Endothelial cell of umbilical vein (primary cell): Measurements from ENCODE around the gene METTL24. TPM values are rescaled to one million over a fixed set of nuclear protein-coding genes. Genes with fewer than 3 reads are reported as not detected.

Source experiments
- BruUV-seq: library from RNA; stranded (reverse); fragments of 400-500 nt; replicated peaks from 2 replicates; lab custom pipeline; 2021; lab: Mats Ljungman, UMichigan
- CTCF ChIA-PET: fragments of 300-600, 350-600 bp; sonication (Branson Sonifier 250); formaldehyde crosslinking; loops from one replicate; lab custom pipeline; 2021; ENCODE audit warnings: antibody characterized with exemption, inconsistent platforms; lab: Charles Lee
- POLR2A ChIA-PET: fragments of 300-600, 350-600 bp; sonication (Branson Sonifier 250); formaldehyde crosslinking; loops from one replicate; lab custom pipeline; 2021; ENCODE audit warnings: antibody characterized with exemption, inconsistent platforms; lab: Charles Lee
- DNase-seq: peaks from one replicate; pipeline ENCODE4 v3.0.0-alpha.2; 2011; ENCODE audit warnings: low read depth, low spot score
- FAIRE-seq: peaks from 2 replicates; lab custom pipeline; 2011; peaks lifted over from hg19 to GRCh38; lab: Jason Lieb, UNC
- H2AFZ ChIP-seq: 2 replicates; pipeline ENCODE4 v1.6.0; 2012; ENCODE audit warnings: low read depth, low read length, control low read depth, inconsistent platforms
- H3K27ac ChIP-seq: 2 replicates; pipeline ENCODE4 v1.5.1; 2011; ENCODE audit warnings: low read depth, mild to moderate bottlenecking, control low read depth, low read length, moderate library complexity; ENCODE audit not compliant: insufficient read depth
- H3K27me3 ChIP-seq, 2 experiments: 2 replicates each; pipeline versions ENCODE4 v1.6.0 to v1.6.1; 2011; ENCODE audit warnings: low read length in 2 of 2, mixed read lengths in 1 of 2; ENCODE audit not compliant: control insufficient read depth in 2 of 2, insufficient read depth in 2 of 2
- H3K36me3 ChIP-seq, 2 experiments: 2 replicates in 1 of 2; 3 replicates in 1 of 2; pipeline ENCODE4 v1.5.1; 2011; ENCODE audit warnings: low read length in 2 of 2, mild to moderate bottlenecking in 1 of 2, moderate library complexity in 1 of 2; ENCODE audit not compliant: control insufficient read depth in 2 of 2, insufficient read depth in 2 of 2; ENCODE audit errors: extremely low read depth in 1 of 2
- H3K4me1 ChIP-seq: 3 replicates; pipeline ENCODE4 v1.5.1; 2011; ENCODE audit warnings: mild to moderate bottlenecking, low read length; ENCODE audit not compliant: control insufficient read depth, insufficient read depth; ENCODE audit errors: extremely low read depth
- H3K4me2 ChIP-seq: 2 replicates; pipeline ENCODE4 v1.6.1; 2011; ENCODE audit warnings: low read length, control low read depth, mixed read lengths; ENCODE audit not compliant: insufficient read depth
- H3K4me3 ChIP-seq, 3 experiments: fragments of 200-600 bp in 1 of 3; sonication (generic), shearing (Covaris generic) in 1 of 3; replicated peaks in 1 of 3; 2 replicates each; pipeline ENCODE4 v1.5.1; 2011 to 2016; ENCODE audit warnings: control low read depth in 3 of 3, low read length in 3 of 3, mild to moderate bottlenecking in 2 of 3, inconsistent platforms in 1 of 3, low read depth in 1 of 3, moderate library complexity in 1 of 3; ENCODE audit not compliant: insufficient read depth in 1 of 3
- H3K79me2 ChIP-seq: 2 replicates; pipeline ENCODE4 v1.6.0; 2012; ENCODE audit warnings: low read length, inconsistent platforms; ENCODE audit not compliant: control insufficient read depth, insufficient read depth
- H3K9ac ChIP-seq: replicated peaks from 2 replicates; pipeline ENCODE3; 2011; ENCODE audit warnings: low read length, control low read depth; ENCODE audit not compliant: insufficient read depth; ENCODE audit errors: extremely low read depth
- H3K9me1 ChIP-seq: replicated peaks from 3 replicates; pipeline ENCODE4 v1.6.0; 2011; ENCODE audit warnings: mild to moderate bottlenecking, low read length; ENCODE audit not compliant: control insufficient read depth, insufficient read depth; ENCODE audit errors: extremely low read depth
- H3K9me3 ChIP-seq: replicated peaks from 2 replicates; pipeline ENCODE4 v1.5.1; 2012; ENCODE audit warnings: low read length, inconsistent platforms; ENCODE audit not compliant: control insufficient read depth, insufficient read depth
- H4K20me1 ChIP-seq: replicated peaks from 2 replicates; pipeline ENCODE3; 2011; ENCODE audit warnings: mild to moderate bottlenecking, low read length; ENCODE audit not compliant: control insufficient read depth, insufficient read depth; ENCODE audit errors: extremely low read depth
- EZH2 ChIP-seq: IDR thresholded peaks from 2 replicates; pipeline ENCODE4 v1.6.1; 2012; ENCODE audit warnings: borderline replicate concordance, low read depth, mild to moderate bottlenecking, moderate library complexity, low read length, inconsistent platforms; ENCODE audit not compliant: severe bottlenecking
- FOS ChIP-seq: IDR thresholded peaks from 2 replicates; pipeline ENCODE4 v1.6.1; 2011; ENCODE audit warnings: mild to moderate bottlenecking, low read length, moderate library complexity, borderline replicate concordance; ENCODE audit not compliant: insufficient read depth
- GATA2 ChIP-seq: IDR thresholded peaks from 2 replicates; pipeline ENCODE4 v1.7.0; 2011; ENCODE audit warnings: low read depth, mild to moderate bottlenecking, moderate library complexity, mixed read lengths, low read length; ENCODE audit not compliant: insufficient read length, insufficient read depth
- JUN ChIP-seq: IDR thresholded peaks from 2 replicates; pipeline ENCODE4 v1.6.1; 2011; ENCODE audit warnings: borderline replicate concordance, low read depth; ENCODE audit not compliant: insufficient read length, insufficient read depth
- MYC ChIP-seq: IDR thresholded peaks from one replicate; pipeline ENCODE4 v1.6.1; 2011; ENCODE audit warnings: mild to moderate bottlenecking, low read depth, low read length
- POLR2A ChIP-seq: IDR thresholded peaks from 2 replicates; pipeline ENCODE4 v1.6.1; 2012; ENCODE audit warnings: low read depth, mild to moderate bottlenecking, control low read depth, low read length
- POLR2AphosphoS5 ChIP-seq: IDR thresholded peaks from 2 replicates; pipeline ENCODE4 v1.6.1; 2012; ENCODE audit warnings: low read depth, mild to moderate bottlenecking, control low read depth, low read length, moderate library complexity; ENCODE audit not compliant: insufficient read depth
- dilution Hi-C: fragments of 300-500 bp; cut with MboI; formaldehyde crosslinking; loops from one replicate; pipeline ENCODE4 v1.15.0; 2019; ENCODE audit warnings: low sequenced_read_pairs; ENCODE audit not compliant: extremely low pct_ligation_motif_present
- intact Hi-C: fragments of 100-400 bp; cut with micrococcal nuclease; formaldehyde crosslinking; loops from one replicate; pipeline ENCODE4 v1.10.0; 2022
- polyA plus RNA-seq, 4 experiments: library from polyadenylated mRNA; depleted of rRNA in 3 of 4; stranded (reverse) in 3 of 4; unstranded in 1 of 4; fragments of >200 nt; gene quantifications; 2 replicates each; pipeline versions ENCODE4 v1.2.1 to v1.2.3, GENCODE V29; 2011 to 2012; ENCODE audit warnings: missing spikeins in 1 of 4
- total RNA-seq: library from RNA; stranded (reverse); gene quantifications from 2 replicates; pipeline ENCODE4 v1.2.3, GENCODE V29; 2021
- TF ChIP-seq, protein P1 (sequence below), 2 donors: IDR thresholded peaks; 1 replicate in 1 of 2; 2 replicates in 1 of 2; pipeline ENCODE4 v1.5.1; 2011; ENCODE audit warnings: low read length in 2 of 2, mild to moderate bottlenecking in 2 of 2, moderate library complexity in 2 of 2, control low read depth in 1 of 2, inconsistent platforms in 1 of 2, low read depth in 1 of 2; ENCODE audit not compliant: insufficient read depth in 1 of 2; ENCODE audit errors: extremely low read depth in 1 of 2
- TF ChIP-seq, protein P2 (sequence below): IDR thresholded peaks from 2 replicates; pipeline ENCODE4 v1.6.1; 2011; ENCODE audit not compliant: insufficient read depth, insufficient read length

METTL24 gene
- total and polyA plus RNA-seq, 2 donors (not counting 3 experiments of a cell fraction or from before 2014, with no cell fraction given) = not detected

DNA sequence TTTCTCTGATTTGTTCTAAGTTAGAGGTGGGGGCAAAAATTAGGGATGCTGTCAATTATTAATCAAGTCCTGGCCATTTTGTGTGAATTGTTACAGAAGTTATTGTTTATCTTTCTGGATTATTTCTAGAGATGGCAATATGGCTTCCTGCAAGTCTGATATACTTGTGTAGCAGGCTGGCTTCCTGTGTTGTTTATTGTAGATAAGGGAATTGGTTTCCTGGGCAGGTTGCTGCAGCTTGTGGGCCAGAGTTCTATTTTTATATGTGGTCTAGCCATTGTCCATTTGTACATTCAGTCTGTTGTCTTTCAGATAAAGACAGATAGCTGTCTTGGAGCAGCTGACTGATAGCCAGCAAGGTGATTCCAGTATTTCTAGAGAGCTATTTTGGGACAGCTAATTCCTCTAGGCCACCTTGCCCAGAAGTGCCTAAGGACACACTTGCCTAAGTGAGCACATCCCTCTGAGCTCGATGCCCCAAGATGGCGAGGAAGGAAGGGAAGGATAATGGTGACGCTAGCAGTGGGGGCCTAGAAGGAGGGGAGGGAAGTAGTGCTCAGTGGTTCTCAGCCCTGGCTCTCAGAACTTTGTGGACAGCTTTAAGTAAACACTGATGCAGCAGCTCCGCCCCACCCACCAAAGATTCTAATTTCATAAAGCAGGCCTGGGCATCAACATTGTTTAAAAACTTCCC, 31.7 kb upstream of the METTL24 start:
- intact Hi-C loops = loop anchor here (1.0 to 2.0 kb wide), 8 partner anchors 212 to 863 kb away; no protein-coding TSS in a partner anchor
- TF ChIP-seq POLR2AphosphoS5 (peak; percentile 80), GATA2 (peak; percentile 79), MYC (no peak)
- dilution Hi-C loops = no loop called here
- Histone ChIP-seq H3K9ac (no peak overlapping the region), H3K9me3 (no peaks in the 10 kb centered on the region), H3K4me1 (peaks cover 17% of the 10 kb centered on the region), H3K79me2 (no peaks in the 10 kb centered on the region), H3K27ac (peak overlapping the region; percentile 54), H3K4me3 (no peak overlapping the region), H3K36me3 (no peaks in the 10 kb centered on the region), H2AFZ (no peak overlapping the region), H3K4me2 (peak overlapping the region; percentile 13), H4K20me1 (no peaks in the 10 kb centered on the region), H3K27me3 (peaks cover 10 to 16% of the 10 kb centered on the region in 2 experiments), H3K9me1 (no peaks in the 10 kb centered on the region)
- BruUV-seq = no TSS peak
- CTCF ChIA-PET = interaction anchor here (0.8 to 9.2 kb wide), 18 partner anchors 10 to 863 kb away, joined by 3 to 192 read pairs (median 4); partner anchors contain the start of gene WASF1
- FAIRE-seq = peak; percentile 79
- peak; percentile 74 for DNase-seq
- POLR2A ChIA-PET = interaction anchor here (0.5 kb wide), 1 partner anchor 786 kb away, joined by 3 read pairs; no protein-coding TSS in a partner anchor

DNA sequence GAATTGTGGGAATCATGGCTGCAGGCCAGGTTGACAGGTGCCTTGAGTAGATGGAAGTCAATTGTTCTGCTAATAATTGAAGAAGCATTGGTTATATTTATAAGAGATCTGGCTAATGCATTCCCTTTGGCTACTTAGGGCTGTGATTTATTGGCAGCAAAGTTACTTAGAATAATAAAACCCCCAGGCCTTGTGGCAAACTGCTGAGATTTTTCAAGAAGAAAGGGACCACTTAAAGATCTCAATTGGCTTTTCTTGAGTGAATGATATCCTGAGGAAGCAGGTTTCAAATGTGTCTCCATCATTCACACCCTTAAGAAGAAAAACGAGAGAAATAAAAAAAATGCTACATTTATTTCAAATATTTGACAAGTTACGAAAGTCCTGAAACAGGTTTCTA, 29.8 kb upstream of the METTL24 start:
- no peak for DNase-seq
- dilution Hi-C loops = no loop called here
- no peaks in the 10 kb centered on the region for H3K36me3 ChIP-seq
- H3K9me1 ChIP-seq = no peaks in the 10 kb centered on the region
- H3K4me3 ChIP-seq = no peak overlapping the region
- no peak overlapping the region for H2AFZ ChIP-seq
- no peaks in the 10 kb centered on the region for H3K79me2 ChIP-seq
- FAIRE-seq = no peak
- H3K4me2 ChIP-seq = no peak overlapping the region
- TF ChIP-seq JUN (no peak), EZH2 (no peak), POLR2A (no peak), POLR2AphosphoS5 (no peak), FOS (no peak), MYC (no peak)
- TF ChIP-seq, protein P1, sequence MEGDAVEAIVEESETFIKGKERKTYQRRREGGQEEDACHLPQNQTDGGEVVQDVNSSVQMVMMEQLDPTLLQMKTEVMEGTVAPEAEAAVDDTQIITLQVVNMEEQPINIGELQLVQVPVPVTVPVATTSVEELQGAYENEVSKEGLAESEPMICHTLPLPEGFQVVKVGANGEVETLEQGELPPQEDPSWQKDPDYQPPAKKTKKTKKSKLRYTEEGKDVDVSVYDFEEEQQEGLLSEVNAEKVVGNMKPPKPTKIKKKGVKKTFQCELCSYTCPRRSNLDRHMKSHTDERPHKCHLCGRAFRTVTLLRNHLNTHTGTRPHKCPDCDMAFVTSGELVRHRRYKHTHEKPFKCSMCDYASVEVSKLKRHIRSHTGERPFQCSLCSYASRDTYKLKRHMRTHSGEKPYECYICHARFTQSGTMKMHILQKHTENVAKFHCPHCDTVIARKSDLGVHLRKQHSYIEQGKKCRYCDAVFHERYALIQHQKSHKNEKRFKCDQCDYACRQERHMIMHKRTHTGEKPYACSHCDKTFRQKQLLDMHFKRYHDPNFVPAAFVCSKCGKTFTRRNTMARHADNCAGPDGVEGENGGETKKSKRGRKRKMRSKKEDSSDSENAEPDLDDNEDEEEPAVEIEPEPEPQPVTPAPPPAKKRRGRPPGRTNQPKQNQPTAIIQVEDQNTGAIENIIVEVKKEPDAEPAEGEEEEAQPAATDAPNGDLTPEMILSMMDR (IDR thresholded peaks at IDR 0.05; ENCODE audit: extremely low read depth in 1 of 2, insufficient read depth in 1 of 2, low read depth in 1 of 2, low read length in 2 of 2) = no peak
- TF ChIP-seq, protein P2, sequence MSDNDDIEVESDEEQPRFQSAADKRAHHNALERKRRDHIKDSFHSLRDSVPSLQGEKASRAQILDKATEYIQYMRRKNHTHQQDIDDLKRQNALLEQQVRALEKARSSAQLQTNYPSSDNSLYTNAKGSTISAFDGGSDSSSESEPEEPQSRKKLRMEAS = no peak
- intact Hi-C loops = no loop called here
- peaks cover 10 to 16% of the 10 kb centered on the region in 2 experiments for H3K27me3 ChIP-seq
- CTCF ChIA-PET = interaction anchor here (1.1 to 9.2 kb wide), 2 partner anchors 12 to 349 kb away, joined by 3 to 192 read pairs; no protein-coding TSS in a partner anchor
- POLR2A ChIA-PET = no interaction called here
- H3K9ac ChIP-seq = no peak overlapping the region
- BruUV-seq = no TSS peak
- no peaks in the 10 kb centered on the region for H3K9me3 ChIP-seq
- no peak overlapping the region for H3K27ac ChIP-seq
- no peaks in the 10 kb centered on the region for H4K20me1 ChIP-seq
- H3K4me1 ChIP-seq = peaks cover 17% of the 10 kb centered on the region
